ENCODE results near the gene DAPK1. TPM values are rescaled to one million over a fixed set of nuclear protein-coding genes. Genes with fewer than 3 reads are reported as not detected.

Gene DAPK1
- total and polyA plus RNA-seq, 7 donors, result 0.66 to 8.4 (median 2.2) TPM

GRCh38 chr9:87604886-87605588 is 107.4 kb downstream of the DAPK1 start:
- DNase-seq (no peak), ATAC-seq (no peak)
- H3K9me3 ChIP-seq, result no peaks in the 10 kb centered on the region
- intact Hi-C loops (cut with DNase I), result no loop called here
- H3K4me3 ChIP-seq, result no peak overlapping the region
- H3K27me3 ChIP-seq (ENCODE audit: insufficient read depth in 3 of 3, low read length in 2 of 3), result no peaks in the 10 kb centered on the region
- no peaks in the 10 kb centered on the region for H3K36me3 ChIP-seq (ENCODE audit: insufficient read depth in 1 of 2, low read depth in 1 of 2)
- TF ChIP-seq CTCF (IDR thresholded peaks at IDR 0.05), result no peak
- 91 to 98% (median 96%) methylated on average over 23 of the region's 23 CpGs for WGBS, 3 donors
- H3K27ac ChIP-seq, result no peak overlapping the region
- peaks cover 3% of the 10 kb centered on the region for H3K4me1 ChIP-seq

GRCh38 chr9:87605676-87606075 is 108.0 kb downstream of the DAPK1 start:
- H3K4me1 ChIP-seq, result no peaks in the 10 kb centered on the region
- no peak overlapping the region for H3K4me3 ChIP-seq
- DNase-seq (no peak), ATAC-seq (no peak)
- no peaks in the 10 kb centered on the region for H3K36me3 ChIP-seq (ENCODE audit: insufficient read depth in 1 of 2, low read depth in 1 of 2)
- intact Hi-C loops (cut with DNase I), result no loop called here
- H3K27me3 ChIP-seq (ENCODE audit: insufficient read depth in 3 of 3, low read length in 2 of 3), result no peaks in the 10 kb centered on the region
- 79 to 92% (median 90%) methylated on average over 10 of the region's 10 CpGs for WGBS, 3 donors
- H3K27ac ChIP-seq, result no peak overlapping the region
- H3K9me3 ChIP-seq, result no peaks in the 10 kb centered on the region
- TF ChIP-seq CTCF (IDR thresholded peaks at IDR 0.05), result no peak

GRCh38 chr9:87606841-87607521 is 109.3 kb downstream of the DAPK1 start:
- H3K36me3 ChIP-seq (ENCODE audit: insufficient read depth in 1 of 2, low read depth in 1 of 2), result no peaks in the 10 kb centered on the region
- ATAC-seq (no peak), DNase-seq (no peak)
- intact Hi-C loops (cut with DNase I), result no loop called here
- H3K4me1 ChIP-seq, result no peaks in the 10 kb centered on the region
- no peak for TF ChIP-seq CTCF (IDR thresholded peaks at IDR 0.05)
- no peak overlapping the region for H3K4me3 ChIP-seq
- no peak overlapping the region for H3K27ac ChIP-seq
- WGBS, 3 donors, result 94 to 95% (median 95%) methylated on average over 3 of the region's 3 CpGs
- H3K9me3 ChIP-seq, result no peaks in the 10 kb centered on the region
- no peaks in the 10 kb centered on the region for H3K27me3 ChIP-seq (ENCODE audit: insufficient read depth in 3 of 3, low read length in 2 of 3)

- no peak overlapping the region for H3K27ac ChIP-seq
- intact Hi-C loops (cut with DNase I), result no loop called here
- ATAC-seq, result no peak
Measured at GRCh38 chr9:87607859-87608258, 110.2 kb downstream of the DAPK1 start.

More at GRCh38 chr9:87607859-87608258, 110.2 kb downstream of the DAPK1 start:
- Histone ChIP-seq H3K36me3 (ENCODE audit: insufficient read depth in 1 of 2, low read depth in 1 of 2) (no peaks in the 10 kb centered on the region), H3K4me3 (no peak overlapping the region), H3K27me3 (ENCODE audit: insufficient read depth in 3 of 3, low read length in 2 of 3) (no peaks in the 10 kb centered on the region), H3K4me1 (no peaks in the 10 kb centered on the region), H3K9me3 (no peaks in the 10 kb centered on the region)
- DNase-seq, result no peak
- TF ChIP-seq CTCF (IDR thresholded peaks at IDR 0.05), result no peak
- 84 to 94% (median 88%) methylated on average over 3 of the region's 3 CpGs for WGBS, 3 donors
